ENCODE results near the gene GNAI3. TPM values are rescaled to one million over a fixed set of nuclear protein-coding genes. Genes with fewer than 3 reads are reported as not detected.

The GNAI3 gene
- total and polyA plus RNA-seq, 11 donors = 1.5 to 5.4 (median 2.5) TPM

GRCh38 chr1:109628540-109629321 lies 80.3 kb downstream of the GNAI3 start:
- intact Hi-C loops (cut with DNase I) = loop anchor here in 4 of 10 donors (2.0 to 5.0 kb wide), 3 partner anchors 81 to 84 kb away; partner anchors contain the start of gene GNAI3 (in 2 of the 4)
- TF ChIP-seq POLR2A (IDR thresholded peaks at IDR 0.05) = no peak
- TF ChIP-seq, protein P1, sequence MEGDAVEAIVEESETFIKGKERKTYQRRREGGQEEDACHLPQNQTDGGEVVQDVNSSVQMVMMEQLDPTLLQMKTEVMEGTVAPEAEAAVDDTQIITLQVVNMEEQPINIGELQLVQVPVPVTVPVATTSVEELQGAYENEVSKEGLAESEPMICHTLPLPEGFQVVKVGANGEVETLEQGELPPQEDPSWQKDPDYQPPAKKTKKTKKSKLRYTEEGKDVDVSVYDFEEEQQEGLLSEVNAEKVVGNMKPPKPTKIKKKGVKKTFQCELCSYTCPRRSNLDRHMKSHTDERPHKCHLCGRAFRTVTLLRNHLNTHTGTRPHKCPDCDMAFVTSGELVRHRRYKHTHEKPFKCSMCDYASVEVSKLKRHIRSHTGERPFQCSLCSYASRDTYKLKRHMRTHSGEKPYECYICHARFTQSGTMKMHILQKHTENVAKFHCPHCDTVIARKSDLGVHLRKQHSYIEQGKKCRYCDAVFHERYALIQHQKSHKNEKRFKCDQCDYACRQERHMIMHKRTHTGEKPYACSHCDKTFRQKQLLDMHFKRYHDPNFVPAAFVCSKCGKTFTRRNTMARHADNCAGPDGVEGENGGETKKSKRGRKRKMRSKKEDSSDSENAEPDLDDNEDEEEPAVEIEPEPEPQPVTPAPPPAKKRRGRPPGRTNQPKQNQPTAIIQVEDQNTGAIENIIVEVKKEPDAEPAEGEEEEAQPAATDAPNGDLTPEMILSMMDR (IDR thresholded peaks at IDR 0.05) = no peak
- 85 to 94% (median 92%) methylated on average over 19 to 23 of the region's 23 CpGs for WGBS, 4 donors

DNA sequence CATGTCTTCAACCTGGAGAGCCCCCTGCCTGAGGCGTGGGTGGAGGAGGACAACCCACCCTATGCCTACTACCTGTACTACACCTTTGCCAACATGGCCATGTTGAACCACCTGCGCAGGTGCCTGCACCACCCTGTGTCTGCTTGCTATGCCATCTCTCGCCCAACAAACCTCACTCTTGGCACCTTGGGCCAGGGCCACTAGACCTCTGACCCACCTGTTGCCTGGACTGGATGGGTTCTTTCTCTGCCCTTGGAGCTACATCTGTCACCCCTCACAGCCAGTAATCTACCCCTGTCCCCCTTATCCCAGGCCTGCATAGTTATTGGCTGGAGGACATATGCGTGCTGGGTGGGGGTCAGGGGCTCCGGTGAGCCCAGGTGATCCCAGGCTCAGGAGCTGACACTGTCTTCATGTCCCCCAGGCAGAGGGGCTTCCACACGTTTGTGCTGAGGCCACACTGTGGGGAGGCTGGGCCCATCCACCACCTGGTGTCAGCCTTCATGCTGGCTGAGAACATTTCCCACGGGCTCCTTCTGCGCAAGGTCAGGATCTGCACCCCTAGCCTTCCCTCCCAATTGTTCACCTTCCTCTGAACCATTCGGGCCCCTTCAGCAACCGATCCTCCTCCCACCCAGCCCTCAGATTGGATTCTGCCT lies 81.1 kb downstream of the GNAI3 start:
- intact Hi-C loops (cut with DNase I) = loop anchor here in 6 of 10 donors (2.0 to 5.0 kb wide), 3 partner anchors 82 to 85 kb away; partner anchors contain the start of gene GNAI3 (in 4 of the 6)
- TF ChIP-seq, protein P1 (IDR thresholded peaks at IDR 0.05) = no peak
- TF ChIP-seq POLR2A (IDR thresholded peaks at IDR 0.05) = no peak
- no peaks in the 10 kb centered on the region for H3K9me3 ChIP-seq
- H3K27ac ChIP-seq = no peak overlapping the region
- 89 to 95% (median 93%) methylated on average over 7 to 10 of the region's 10 CpGs for WGBS, 4 donors
- H3K27me3 ChIP-seq = no peaks in the 10 kb centered on the region
- peaks cover 0 to 22% (median 3%) of the 10 kb centered on the region in 12 donors for H3K4me1 ChIP-seq
- peak in 1 of 5 donors; percentile 47 for DNase-seq
- no peak for ATAC-seq
- H3K4me3 ChIP-seq = no peak overlapping the region
- peaks cover 0 to 63% (median 42%) of the 10 kb centered on the region in 9 donors for H3K36me3 ChIP-seq

More at GRCh38 chr1:109628540-109629321, 80.3 kb downstream of the GNAI3 start:
- Histone ChIP-seq H3K4me3 (no peak overlapping the region), H3K9me3 (no peaks in the 10 kb centered on the region), H3K27me3 (no peaks in the 10 kb centered on the region), H3K36me3 (peaks cover 0 to 63% (median 42%) of the 10 kb centered on the region in 9 donors), H3K4me1 (peaks cover 0 to 30% (median 11%) of the 10 kb centered on the region in 12 donors), H3K27ac (no peak overlapping the region)
- ATAC-seq (no peak), DNase-seq (no peak)

DNA sequence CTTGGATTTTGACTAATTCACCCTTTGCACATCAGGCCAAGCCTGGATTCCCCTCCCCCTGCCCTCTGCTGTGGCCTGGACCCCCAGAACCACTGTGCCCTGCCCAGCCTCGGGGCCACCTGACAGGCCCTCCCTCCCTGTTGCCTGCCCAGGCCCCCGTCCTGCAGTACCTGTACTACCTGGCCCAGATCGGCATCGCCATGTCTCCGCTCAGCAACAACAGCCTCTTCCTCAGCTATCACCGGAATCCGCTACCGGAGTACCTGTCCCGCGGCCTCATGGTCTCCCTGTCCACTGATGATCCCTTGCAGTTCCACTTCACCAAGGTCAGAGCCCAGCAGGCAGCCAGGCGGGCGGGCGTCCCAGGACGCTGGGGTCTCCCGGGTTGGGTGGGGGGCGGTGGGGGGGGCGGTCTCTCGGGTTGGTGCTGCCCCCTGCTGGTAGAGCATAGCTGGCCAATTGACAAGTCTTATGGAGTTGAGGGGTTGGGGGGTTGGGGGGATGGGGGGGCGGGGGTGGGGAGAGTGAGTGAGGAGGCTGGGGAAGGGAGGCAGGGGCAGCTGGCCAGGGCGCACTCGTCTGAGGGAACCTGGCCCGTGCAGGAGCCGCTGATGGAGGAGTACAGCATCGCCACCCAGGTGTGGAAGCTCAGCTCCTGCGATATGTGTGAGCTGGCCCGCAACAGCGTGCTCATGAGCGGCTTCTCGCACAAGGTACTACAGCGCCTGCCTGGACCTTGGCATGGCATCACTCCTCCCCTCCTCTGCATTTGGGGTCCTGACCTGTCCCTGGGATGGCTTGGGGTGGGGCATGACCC lies 81.9 kb downstream of the GNAI3 start:
- no peaks in the 10 kb centered on the region for H3K27me3 ChIP-seq
- TF ChIP-seq, protein P1 (IDR thresholded peaks at IDR 0.05) = peak in 10 of 12 donors; percentile 15 to 43 (median 34)
- TF ChIP-seq POLR2A (IDR thresholded peaks at IDR 0.05) = no peak
- H3K4me3 ChIP-seq = no peak overlapping the region
- no peak for ATAC-seq
- H3K27ac ChIP-seq = no peak overlapping the region
- intact Hi-C loops (cut with DNase I) = loop anchor here in 2 of 10 donors (5.0 kb wide), 1 partner anchor 83 kb away; the partner anchor contains the start of gene GNAI3 (in 2 of the 2)
- 81 to 91% (median 84%) methylated on average over 20 to 30 of the region's 30 CpGs for WGBS, 4 donors
- peaks cover 0 to 63% (median 42%) of the 10 kb centered on the region in 9 donors for H3K36me3 ChIP-seq
- H3K4me1 ChIP-seq = peaks cover 0 to 15% (median 0%) of the 10 kb centered on the region in 12 donors
- peak in 1 of 5 donors; percentile 43 for DNase-seq
- H3K9me3 ChIP-seq = no peaks in the 10 kb centered on the region

All from heart left ventricle (tissue), 16 donors.